ENCODE measurements around the gene GPRASP3.

The GPRASP3 gene

GRCh38 chrX:102765217-102765616 is 44.7 kb downstream of the GPRASP3 start:
- DNase-seq (ENCODE audit: low read depth) = no peak

DNA sequence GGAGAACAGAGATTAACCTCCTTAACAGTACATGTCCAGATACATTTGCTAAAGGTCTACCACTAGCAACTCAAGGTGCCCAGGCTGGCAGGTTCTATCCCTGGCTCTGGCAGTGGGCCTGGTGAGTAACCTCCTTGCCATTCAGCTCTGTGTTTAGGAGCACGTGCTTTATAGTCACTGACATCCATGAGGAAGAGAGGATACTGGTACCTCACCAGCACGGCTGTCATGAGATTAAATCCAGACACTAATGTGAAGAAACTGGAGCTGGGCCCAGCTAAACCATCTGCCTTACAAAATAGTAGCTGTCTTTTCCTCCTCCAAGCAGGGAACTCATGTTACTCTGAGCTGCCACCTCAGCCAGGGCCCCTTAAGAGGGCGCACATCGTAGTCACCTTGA is 45.3 kb downstream of the GPRASP3 start:
- no peak for DNase-seq (ENCODE audit: low read depth)

GRCh38 chrX:102767287-102767686 is 46.7 kb downstream of the GPRASP3 start:
- DNase-seq (ENCODE audit: low read depth) = no peak

GRCh38 chrX:102768987-102769761 is 48.6 kb downstream of the GPRASP3 start:
- peak; percentile 69 for DNase-seq (ENCODE audit: low read depth)

Measured in stimulated activated CD4-positive, alpha-beta T cell treated with anti-CD3 and anti-CD28 coated beads, Interleukin-2, amount 100 ng/mL, for 4 hours (primary cell).